ENCODE data around the gene LMF2. TPM values are rescaled to one million over a fixed set of nuclear protein-coding genes. Genes with fewer than 3 reads are reported as not detected.

LMF2 gene
- total RNA-seq, 1 experiment from 2014 or later = 42.4 TPM

DNA sequence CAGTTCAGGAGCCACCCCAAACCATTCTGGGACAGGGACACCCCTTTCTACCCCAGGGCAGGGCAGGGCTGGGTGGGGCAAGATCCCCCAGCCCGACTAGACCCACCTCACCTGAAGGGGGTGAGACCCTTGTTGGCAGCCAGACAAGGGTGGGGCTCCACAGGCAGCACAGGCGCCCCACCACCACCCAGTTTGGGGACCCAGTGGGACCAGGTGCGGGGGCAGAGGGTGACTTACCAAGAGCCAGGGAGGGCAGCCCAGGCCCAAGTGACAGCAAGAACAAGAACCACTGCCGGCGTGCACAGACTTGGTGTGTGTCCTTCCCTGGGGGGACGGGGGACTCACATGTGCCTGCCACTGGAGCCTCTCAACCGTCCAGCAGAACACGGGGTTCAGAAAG, 23.9 kb downstream of the LMF2 start:
- Histone ChIP-seq H2AFZ (ENCODE audit: low read length) (no peak overlapping the region), H3K4me3 (ENCODE audit: low read length) (no peak overlapping the region), H4K20me1 (ENCODE audit: low read length) (no peaks in the 10 kb centered on the region), H3K27me3 (ENCODE audit: low read length) (no peaks in the 10 kb centered on the region), H3F3A (ENCODE audit: low read length, unreplicated experiment) (no peaks in the 10 kb centered on the region), H3K9me3 (ENCODE audit: low read length) (no peaks in the 10 kb centered on the region), H3K27ac (ENCODE audit: low read length) (no peak overlapping the region), H3K9me2 (replicated peaks; ENCODE audit: low read length) (no peaks in the 10 kb centered on the region), H3K4me1 (ENCODE audit: insufficient read depth, low read length) (no peaks in the 10 kb centered on the region), H3K9ac (ENCODE audit: low read length) (no peak overlapping the region), H3K79me2 (ENCODE audit: low read length) (no peaks in the 10 kb centered on the region), H3K36me3 (ENCODE audit: low read depth, low read length) (no peaks in the 10 kb centered on the region), H3K4me2 (ENCODE audit: low read length) (no peak overlapping the region)
- intact Hi-C loops (cut with micrococcal nuclease) = no loop called here
- ATAC-seq (no peak), DNase-seq (no peak)
- CTCF ChIA-PET = no interaction called here
- TF ChIP-seq EZH2phosphoT487 (IDR thresholded peaks at IDR 0.05; ENCODE audit: borderline replicate concordance, low read length) (no peak), EZH2 (IDR thresholded peaks at IDR 0.05; ENCODE audit: low read length, unreplicated experiment) (no peak)
- TF ChIP-seq, protein P1, sequence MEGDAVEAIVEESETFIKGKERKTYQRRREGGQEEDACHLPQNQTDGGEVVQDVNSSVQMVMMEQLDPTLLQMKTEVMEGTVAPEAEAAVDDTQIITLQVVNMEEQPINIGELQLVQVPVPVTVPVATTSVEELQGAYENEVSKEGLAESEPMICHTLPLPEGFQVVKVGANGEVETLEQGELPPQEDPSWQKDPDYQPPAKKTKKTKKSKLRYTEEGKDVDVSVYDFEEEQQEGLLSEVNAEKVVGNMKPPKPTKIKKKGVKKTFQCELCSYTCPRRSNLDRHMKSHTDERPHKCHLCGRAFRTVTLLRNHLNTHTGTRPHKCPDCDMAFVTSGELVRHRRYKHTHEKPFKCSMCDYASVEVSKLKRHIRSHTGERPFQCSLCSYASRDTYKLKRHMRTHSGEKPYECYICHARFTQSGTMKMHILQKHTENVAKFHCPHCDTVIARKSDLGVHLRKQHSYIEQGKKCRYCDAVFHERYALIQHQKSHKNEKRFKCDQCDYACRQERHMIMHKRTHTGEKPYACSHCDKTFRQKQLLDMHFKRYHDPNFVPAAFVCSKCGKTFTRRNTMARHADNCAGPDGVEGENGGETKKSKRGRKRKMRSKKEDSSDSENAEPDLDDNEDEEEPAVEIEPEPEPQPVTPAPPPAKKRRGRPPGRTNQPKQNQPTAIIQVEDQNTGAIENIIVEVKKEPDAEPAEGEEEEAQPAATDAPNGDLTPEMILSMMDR (conservative IDR thresholded peaks at IDR 0.05; ENCODE audit: low read depth, low read length) = no peak
- no TSS peak for BruUV-seq (replicated peaks)
- POLR2A ChIA-PET (ENCODE audit: unreplicated experiment) = no interaction called here

DNA sequence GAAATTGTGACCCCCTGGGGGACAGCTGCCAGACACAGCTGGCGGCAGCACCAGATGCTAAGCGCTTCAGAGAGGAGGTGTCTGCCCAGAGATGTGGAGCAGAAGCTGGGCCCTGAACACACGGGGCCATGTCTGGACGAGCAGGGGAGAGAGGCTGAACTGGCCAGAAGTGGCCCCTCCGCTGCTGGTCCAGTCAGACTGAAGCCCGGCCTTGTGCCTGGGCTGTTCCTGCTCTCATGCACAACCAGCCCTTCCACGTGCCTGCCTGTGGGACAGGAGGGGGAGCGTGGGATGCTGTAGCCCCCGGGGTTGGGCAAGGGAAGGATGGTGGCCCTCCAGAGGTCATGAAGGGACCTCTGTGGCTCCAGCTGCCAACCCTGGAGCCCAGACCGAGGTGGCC, 24.4 kb downstream of the LMF2 start:
- DNase-seq = no peak
- no peak overlapping the region for H2AFZ ChIP-seq (ENCODE audit: low read length)
- H3K9me3 ChIP-seq (ENCODE audit: low read length) = no peaks in the 10 kb centered on the region
- no peaks in the 10 kb centered on the region for H3K4me1 ChIP-seq (ENCODE audit: insufficient read depth, low read length)
- BruUV-seq (replicated peaks) = TSS peak; percentile 22
- intact Hi-C loops (cut with micrococcal nuclease) = no loop called here
- POLR2A ChIA-PET (ENCODE audit: unreplicated experiment) = no interaction called here
- no peak overlapping the region for H3K9ac ChIP-seq (ENCODE audit: low read length)
- H4K20me1 ChIP-seq (ENCODE audit: low read length) = no peaks in the 10 kb centered on the region
- H3K27me3 ChIP-seq (ENCODE audit: low read length) = no peaks in the 10 kb centered on the region
- no peak for TF ChIP-seq EZH2 (IDR thresholded peaks at IDR 0.05; ENCODE audit: low read length, unreplicated experiment)
- no peak for TF ChIP-seq EZH2phosphoT487 (IDR thresholded peaks at IDR 0.05; ENCODE audit: borderline replicate concordance, low read length)
- TF ChIP-seq, protein P1 (conservative IDR thresholded peaks at IDR 0.05; ENCODE audit: low read depth, low read length) = no peak
- H3K9me2 ChIP-seq (replicated peaks; ENCODE audit: low read length) = no peaks in the 10 kb centered on the region
- no peaks in the 10 kb centered on the region for H3F3A ChIP-seq (ENCODE audit: low read length, unreplicated experiment)
- H3K4me3 ChIP-seq (ENCODE audit: low read length) = no peak overlapping the region
- H3K36me3 ChIP-seq (ENCODE audit: low read depth, low read length) = no peaks in the 10 kb centered on the region
- H3K79me2 ChIP-seq (ENCODE audit: low read length) = no peaks in the 10 kb centered on the region
- no peak overlapping the region for H3K4me2 ChIP-seq (ENCODE audit: low read length)
- H3K27ac ChIP-seq (ENCODE audit: low read length) = no peak overlapping the region
- CTCF ChIA-PET = no interaction called here
- ATAC-seq = no peak

DNA sequence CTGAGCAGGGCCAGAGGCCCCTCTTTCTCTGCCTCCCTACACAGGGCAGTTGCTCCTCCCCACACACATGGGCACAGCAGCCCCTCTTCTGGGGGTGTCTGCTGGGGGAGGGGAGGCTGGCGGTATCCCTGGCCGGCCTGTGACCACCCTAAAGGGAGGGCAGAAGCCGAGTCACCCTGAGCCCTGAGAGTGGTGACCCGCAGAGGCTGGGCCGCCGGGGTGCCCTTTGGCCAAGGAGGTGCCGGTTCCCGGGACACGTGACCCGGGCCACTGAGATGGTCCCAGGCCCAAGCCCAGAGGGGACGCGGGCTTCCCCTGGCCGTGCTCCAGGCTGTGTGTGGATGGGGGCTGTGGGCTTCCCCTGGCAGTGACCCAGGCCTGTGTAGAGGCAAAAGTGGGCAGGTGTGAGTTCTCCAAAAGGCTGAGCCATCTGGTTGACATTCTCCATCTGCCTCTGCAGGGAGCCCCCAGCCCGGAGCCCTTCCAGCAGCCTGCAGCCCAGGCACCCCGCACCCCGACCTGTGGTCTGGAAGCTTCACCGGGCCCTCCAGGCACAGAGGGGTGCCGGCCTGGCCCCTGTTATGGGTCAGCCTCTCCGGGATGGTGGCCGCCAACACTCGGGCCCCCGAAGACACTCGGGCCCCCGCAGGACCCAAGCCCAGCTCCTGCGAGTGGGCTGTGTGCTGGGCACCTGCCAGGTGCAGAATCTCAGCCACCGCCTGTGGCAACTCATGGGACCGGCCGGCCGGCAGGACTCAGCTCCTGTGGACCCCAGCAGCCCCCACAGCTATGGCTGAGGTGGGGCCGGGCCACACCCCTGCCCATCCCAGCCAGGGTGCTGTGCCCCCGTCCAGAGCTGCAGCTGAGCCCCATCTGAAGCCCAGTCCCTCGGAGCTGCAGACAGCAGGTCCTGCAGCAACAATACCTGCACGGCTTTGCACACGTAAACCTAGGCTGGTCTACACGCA, 25.1 kb downstream of the LMF2 start:
- H3K4me2 ChIP-seq (ENCODE audit: low read length) = peak overlapping the region; percentile 67
- no peaks in the 10 kb centered on the region for H3K9me3 ChIP-seq (ENCODE audit: low read length)
- H3K36me3 ChIP-seq (ENCODE audit: low read depth, low read length) = no peaks in the 10 kb centered on the region
- H3K27ac ChIP-seq (ENCODE audit: low read length) = no peak overlapping the region
- ChIA-PET POLR2A (ENCODE audit: unreplicated experiment) (no interaction called here), CTCF (no interaction called here)
- H3K79me2 ChIP-seq (ENCODE audit: low read length) = no peaks in the 10 kb centered on the region
- H3K4me1 ChIP-seq (ENCODE audit: insufficient read depth, low read length) = no peaks in the 10 kb centered on the region
- TF ChIP-seq EZH2 (IDR thresholded peaks at IDR 0.05; ENCODE audit: low read length, unreplicated experiment) (no peak), EZH2phosphoT487 (IDR thresholded peaks at IDR 0.05; ENCODE audit: borderline replicate concordance, low read length) (no peak)
- TF ChIP-seq, protein P1 (conservative IDR thresholded peaks at IDR 0.05; ENCODE audit: low read depth, low read length) = no peak
- H3K9ac ChIP-seq (ENCODE audit: low read length) = no peak overlapping the region
- no peaks in the 10 kb centered on the region for H3F3A ChIP-seq (ENCODE audit: low read length, unreplicated experiment)
- no peaks in the 10 kb centered on the region for H4K20me1 ChIP-seq (ENCODE audit: low read length)
- BruUV-seq (replicated peaks) = no TSS peak
- DNase-seq = no peak
- H2AFZ ChIP-seq (ENCODE audit: low read length) = peak overlapping the region; percentile 75; the same call in 1 of the 2 replicates
- intact Hi-C loops (cut with micrococcal nuclease) = no loop called here
- no peak for ATAC-seq
- no peaks in the 10 kb centered on the region for H3K9me2 ChIP-seq (replicated peaks; ENCODE audit: low read length)
- peak overlapping the region; percentile 59 for H3K4me3 ChIP-seq (ENCODE audit: low read length)
- no peaks in the 10 kb centered on the region for H3K27me3 ChIP-seq (ENCODE audit: low read length)
